GM12874 (cell line): Measurements from ENCODE around the gene PCBP3.

Experiments
- CTCF ChIP-seq: IDR thresholded peaks from 2 replicates; pipeline ENCODE4 v1.5.1; 2011; ENCODE audit warnings: low read depth, mild to moderate bottlenecking, control low read depth, low read length, moderate library complexity; ENCODE audit not compliant: insufficient read depth

Gene PCBP3

DNA sequence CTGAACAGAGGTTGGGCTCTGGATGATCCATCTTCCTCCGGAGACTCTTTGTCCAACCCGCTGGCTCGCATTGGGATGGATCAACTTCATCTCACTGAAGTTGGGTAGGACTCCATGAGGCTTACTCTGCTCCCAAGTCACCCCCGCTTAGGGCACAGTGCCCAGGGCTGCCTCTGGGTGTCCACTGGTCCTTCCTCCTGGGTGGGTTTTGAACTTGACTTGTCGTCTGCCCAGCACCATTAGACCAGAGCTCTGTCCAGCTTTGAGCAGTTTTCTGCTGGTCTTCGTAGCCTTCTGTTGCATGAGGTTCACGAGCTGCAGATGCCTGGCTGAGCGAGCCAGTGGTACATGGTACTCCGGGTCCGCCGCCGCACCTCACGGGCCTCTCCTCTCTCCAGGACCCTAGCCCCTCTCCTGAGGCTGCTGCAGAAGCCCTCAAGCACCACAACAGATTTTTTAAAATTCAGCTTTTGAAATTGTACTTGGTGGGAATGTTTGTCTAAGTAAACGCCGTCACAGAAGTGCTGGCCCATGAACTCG lies 304.3 kb downstream of the PCBP3 start:
- no peak for TF ChIP-seq CTCF

DNA sequence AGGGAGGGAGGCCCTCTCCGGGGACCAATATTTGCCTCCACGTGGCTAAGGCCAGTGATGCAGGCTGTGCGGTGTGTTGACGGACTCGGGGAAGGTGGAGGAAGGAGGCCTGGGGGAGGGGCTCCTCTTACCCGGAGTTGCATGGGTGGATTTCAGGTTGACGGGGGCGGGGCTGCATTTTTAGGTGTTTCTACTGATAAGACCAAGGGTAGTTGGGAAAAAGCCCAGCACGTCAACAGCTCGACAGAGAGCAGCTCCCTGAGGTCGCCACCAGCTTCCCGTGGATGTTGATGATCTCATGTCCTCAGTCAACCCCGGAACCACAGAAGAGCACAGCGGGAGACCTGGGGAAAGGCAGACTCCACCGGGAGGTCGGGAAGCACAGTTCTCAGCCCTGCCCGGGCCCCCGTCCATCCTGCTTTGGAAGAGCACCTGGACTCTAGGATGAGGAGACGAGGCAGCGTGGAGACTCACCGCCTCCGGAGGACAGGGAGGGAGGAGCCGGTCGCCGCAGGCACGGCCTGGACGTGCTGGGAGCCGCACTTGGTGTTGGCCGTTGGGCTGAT lies 305.1 kb downstream of the PCBP3 start:
- TF ChIP-seq CTCF = no peak

GRCh38 chr21:45949928-45950739 lies 306.6 kb downstream of the PCBP3 start:
- TF ChIP-seq CTCF = no peak

GRCh38 chr21:45950740-45951515 lies 307.4 kb downstream of the PCBP3 start:
- no peak for TF ChIP-seq CTCF

- no peak for TF ChIP-seq CTCF
Measured at GRCh38 chr21:45951676-45952075, 308.2 kb downstream of the PCBP3 start.

DNA sequence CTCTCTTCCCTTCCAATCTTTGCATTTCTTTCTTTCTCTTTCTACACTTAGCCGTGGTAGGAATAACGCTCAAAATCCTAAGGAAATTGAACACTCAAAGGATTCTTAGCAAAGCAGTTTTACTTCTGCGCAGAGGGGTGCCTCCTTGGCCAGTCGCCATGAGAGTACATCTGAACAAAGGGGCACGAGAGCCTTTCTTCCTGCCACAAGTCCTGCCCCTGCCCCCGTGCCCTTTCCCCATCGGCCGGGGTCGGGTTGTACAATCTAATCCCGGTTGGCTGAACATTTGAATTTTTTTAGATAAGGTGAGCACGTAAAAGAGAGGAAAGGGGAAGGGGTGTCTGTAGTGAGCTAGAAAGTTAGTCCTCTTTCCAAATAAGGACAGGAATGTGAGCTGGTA lies 309.4 kb downstream of the PCBP3 start:
- no peak for TF ChIP-seq CTCF

DNA sequence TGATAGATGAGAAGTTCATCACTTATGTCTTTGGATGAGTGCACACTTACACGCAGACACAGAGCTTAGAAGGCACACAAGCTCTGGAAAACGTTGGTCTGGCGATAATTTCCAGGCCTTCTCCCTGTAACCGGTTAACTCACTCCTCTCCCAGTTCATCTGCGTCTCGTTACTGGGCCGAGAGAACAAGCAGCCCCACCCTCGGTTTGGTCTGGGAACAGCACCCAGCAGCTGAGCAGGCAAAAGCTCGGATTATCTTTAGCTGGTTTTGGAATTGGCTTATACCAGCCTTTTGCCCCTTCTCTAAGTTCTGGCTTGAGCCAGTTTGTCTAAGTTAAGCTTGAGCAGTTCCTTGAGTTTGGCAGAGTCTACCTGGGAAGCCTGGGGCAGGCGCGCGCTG lies 310.7 kb downstream of the PCBP3 start:
- no peak for TF ChIP-seq CTCF
